A673 (cell line): ENCODE data around the gene CCDC43. TPM values are rescaled to one million over a fixed set of nuclear protein-coding genes. Genes with fewer than 3 reads are reported as not detected.

Experiments
- BruUV-seq: library from RNA; stranded (reverse); fragments of 400-500 nt; replicated peaks from 2 replicates; lab custom pipeline; 2021; lab: Mats Ljungman, UMichigan
- CTCF ChIA-PET: fragments of 300-600 bp; sonication (Branson Sonifier 250); formaldehyde crosslinking; loops from one replicate; lab custom pipeline; 2022; ENCODE audit warnings: antibody characterized with exemption; lab: Charles Lee
- POLR2A ChIA-PET: fragments of 300-600 bp; sonication (Branson Sonifier 250); formaldehyde crosslinking; loops from one replicate; lab custom pipeline; 2022; ENCODE audit warnings: antibody characterized with exemption; ENCODE audit not compliant: low non-redundant PET; lab: Charles Lee
- DNase-seq: peaks from one replicate; pipeline ENCODE4 v3.0.0-alpha.2; 2015; ENCODE audit warnings: low spot score
- H3K27ac ChIP-seq: fragments of 200-600 bp; sonication (generic); 2 replicates; pipeline ENCODE4 v1.5.1; 2016; ENCODE audit warnings: mixed run types, low read depth, mild to moderate bottlenecking, mixed read lengths, antibody characterized with exemption, low read length; ENCODE audit not compliant: poor library complexity, severe bottlenecking
- H3K27me3 ChIP-seq: fragments of 200-600 bp; sonication (generic); replicated peaks from 2 replicates; pipeline ENCODE4 v1.6.1; 2017; ENCODE audit warnings: mixed run types, low read depth, mild to moderate bottlenecking, mixed read lengths, antibody characterized with exemption, low read length; ENCODE audit not compliant: insufficient read depth, poor library complexity
- H3K36me3 ChIP-seq: fragments of 200-600 bp; sonication (generic); 2 replicates; pipeline ENCODE4 v1.6.1; 2016; ENCODE audit warnings: mixed run types, mild to moderate bottlenecking, mixed read lengths, antibody characterized with exemption, low read length; ENCODE audit not compliant: insufficient read depth, poor library complexity, severe bottlenecking
- H3K4me1 ChIP-seq: fragments of 200-600 bp; sonication (generic); 2 replicates; pipeline ENCODE4 v1.6.1; 2017; ENCODE audit warnings: mixed run types, mild to moderate bottlenecking, mixed read lengths, antibody characterized with exemption, low read length; ENCODE audit not compliant: insufficient read depth, poor library complexity, severe bottlenecking
- H3K4me3 ChIP-seq: fragments of 200-600 bp; sonication (generic); 2 replicates; pipeline ENCODE4 v1.5.1; 2016; ENCODE audit warnings: low read depth, mixed run types, mild to moderate bottlenecking, mixed read lengths, low read length; ENCODE audit not compliant: poor library complexity, severe bottlenecking
- H3K9me3 ChIP-seq: fragments of 200-600 bp; sonication (generic); 2 replicates; pipeline ENCODE4 v1.6.1; 2016; ENCODE audit warnings: mixed run types, low read depth, mild to moderate bottlenecking, mixed read lengths, antibody characterized with exemption, low read length; ENCODE audit not compliant: poor library complexity, severe bottlenecking
- CTCF ChIP-seq: fragments of 300-800, 200-600 bp; sonication (generic); conservative IDR thresholded peaks from 2 replicates; pipeline ENCODE4 v1.5.1; 2017; ENCODE audit warnings: low read depth, mild to moderate bottlenecking, antibody characterized with exemption, low read length, moderate library complexity, mixed read lengths
- EZH2 ChIP-seq: fragments of 200-600 bp; sonication (generic); IDR thresholded peaks from 2 replicates; pipeline ENCODE4 v1.6.1; 2017; ENCODE audit warnings: borderline replicate concordance, low read depth, mild to moderate bottlenecking, mixed read lengths, antibody characterized with exemption, low read length; ENCODE audit not compliant: poor library complexity, severe bottlenecking
- intact Hi-C: fragments of 100-400 bp; cut with micrococcal nuclease; formaldehyde crosslinking; loops from one replicate; pipeline ENCODE4 v1.10.0; 2022; ENCODE audit not compliant: unreplicated experiment
- total RNA-seq: library from RNA; stranded (reverse); gene quantifications from 2 replicates; pipeline ENCODE4 v1.2.3, GENCODE V29; 2021

The CCDC43 gene
- total RNA-seq, 1 experiment from 2014 or later: 20.3 TPM

GRCh38 chr17:44664867-44665266 is 24.7 kb downstream of the CCDC43 start:
- BruUV-seq: no TSS peak
- H3K27ac ChIP-seq: no peak overlapping the region
- H3K4me1 ChIP-seq: no peaks in the 10 kb centered on the region
- ChIA-PET POLR2A (no interaction called here), CTCF (no interaction called here)
- H3K4me3 ChIP-seq: no peak overlapping the region
- intact Hi-C loops: no loop called here
- TF ChIP-seq CTCF (no peak), EZH2 (no peak)
- no peak for DNase-seq
- no peaks in the 10 kb centered on the region for H3K36me3 ChIP-seq
- no peaks in the 10 kb centered on the region for H3K27me3 ChIP-seq
- no peaks in the 10 kb centered on the region for H3K9me3 ChIP-seq

GRCh38 chr17:44663095-44663494 is 26.5 kb downstream of the CCDC43 start:
- no peaks in the 10 kb centered on the region for H3K36me3 ChIP-seq
- CTCF ChIA-PET: no interaction called here
- no peaks in the 10 kb centered on the region for H3K4me1 ChIP-seq
- no peaks in the 10 kb centered on the region for H3K9me3 ChIP-seq
- POLR2A ChIA-PET: interaction anchor here (0.7 kb wide), 1 partner anchor 26 kb away, joined by 3 read pairs; no protein-coding TSS in a partner anchor
- TF ChIP-seq CTCF: no peak
- TF ChIP-seq EZH2: no peak
- H3K4me3 ChIP-seq: no peak overlapping the region
- no TSS peak for BruUV-seq
- no peaks in the 10 kb centered on the region for H3K27me3 ChIP-seq
- no peak for DNase-seq
- intact Hi-C loops: no loop called here
- H3K27ac ChIP-seq: no peak overlapping the region

GRCh38 chr17:44661835-44662234 is 27.7 kb downstream of the CCDC43 start:
- no peak for DNase-seq
- Histone ChIP-seq H3K9me3 (no peaks in the 10 kb centered on the region), H3K27me3 (no peaks in the 10 kb centered on the region), H3K27ac (no peak overlapping the region), H3K36me3 (no peaks in the 10 kb centered on the region), H3K4me1 (no peaks in the 10 kb centered on the region), H3K4me3 (no peak overlapping the region)
- BruUV-seq: no TSS peak
- POLR2A ChIA-PET: no interaction called here
- TF ChIP-seq CTCF: no peak
- CTCF ChIA-PET: no interaction called here
- intact Hi-C loops: no loop called here
